ENCODE data around the gene MAPK12. TPM values are rescaled to one million over a fixed set of nuclear protein-coding genes. Genes with fewer than 3 reads are reported as not detected.

MAPK12 gene
- total RNA-seq, 1 donor from 2014 or later: 63.3 TPM

- peaks cover 12% of the 10 kb centered on the region for H3K36me3 Mint-ChIP-seq
- no peaks in the 10 kb centered on the region for H3K27me3 Mint-ChIP-seq (ENCODE audit: low read depth)
- H3K27ac Mint-ChIP-seq: no peak overlapping the region
- TF ChIP-seq, protein P1, sequence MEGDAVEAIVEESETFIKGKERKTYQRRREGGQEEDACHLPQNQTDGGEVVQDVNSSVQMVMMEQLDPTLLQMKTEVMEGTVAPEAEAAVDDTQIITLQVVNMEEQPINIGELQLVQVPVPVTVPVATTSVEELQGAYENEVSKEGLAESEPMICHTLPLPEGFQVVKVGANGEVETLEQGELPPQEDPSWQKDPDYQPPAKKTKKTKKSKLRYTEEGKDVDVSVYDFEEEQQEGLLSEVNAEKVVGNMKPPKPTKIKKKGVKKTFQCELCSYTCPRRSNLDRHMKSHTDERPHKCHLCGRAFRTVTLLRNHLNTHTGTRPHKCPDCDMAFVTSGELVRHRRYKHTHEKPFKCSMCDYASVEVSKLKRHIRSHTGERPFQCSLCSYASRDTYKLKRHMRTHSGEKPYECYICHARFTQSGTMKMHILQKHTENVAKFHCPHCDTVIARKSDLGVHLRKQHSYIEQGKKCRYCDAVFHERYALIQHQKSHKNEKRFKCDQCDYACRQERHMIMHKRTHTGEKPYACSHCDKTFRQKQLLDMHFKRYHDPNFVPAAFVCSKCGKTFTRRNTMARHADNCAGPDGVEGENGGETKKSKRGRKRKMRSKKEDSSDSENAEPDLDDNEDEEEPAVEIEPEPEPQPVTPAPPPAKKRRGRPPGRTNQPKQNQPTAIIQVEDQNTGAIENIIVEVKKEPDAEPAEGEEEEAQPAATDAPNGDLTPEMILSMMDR (IDR thresholded peaks at IDR 0.05; ENCODE audit: unreplicated experiment): no peak
- H3K4me1 Mint-ChIP-seq: no peaks in the 10 kb centered on the region
- no peak overlapping the region for H3K4me3 Mint-ChIP-seq
- no peaks in the 10 kb centered on the region for H3K9me3 Mint-ChIP-seq
- no peak for DNase-seq (ENCODE audit: low spot score in 2 of 2, unreplicated experiment in 2 of 2)
These were observed 32.1 kb downstream of the MAPK12 start for GRCh38 chr22:50229370-50229769.

DNA sequence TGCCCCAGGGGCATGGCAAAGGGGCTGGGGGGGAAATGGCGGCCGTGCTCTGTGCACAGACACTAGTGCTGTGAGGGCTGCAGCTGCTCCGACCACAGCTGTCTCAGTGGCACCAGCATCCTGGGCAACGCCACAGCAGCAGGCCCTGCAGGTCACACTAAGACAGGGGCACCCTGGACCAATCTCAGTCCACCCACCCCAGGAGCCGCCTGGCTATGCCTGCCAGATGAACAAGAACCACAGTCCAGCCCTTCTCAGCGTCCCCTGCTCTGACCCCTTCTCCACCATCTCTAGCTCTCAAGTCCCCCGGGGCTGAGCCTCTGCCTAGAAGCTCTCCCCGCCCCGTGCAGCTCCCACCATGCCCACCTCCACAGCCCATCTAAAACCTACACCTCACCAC, 33.1 kb downstream of the MAPK12 start:
- Mint-ChIP-seq H3K27me3 (ENCODE audit: low read depth) (no peaks in the 10 kb centered on the region), H3K4me1 (no peaks in the 10 kb centered on the region), H3K4me3 (no peak overlapping the region), H3K36me3 (peaks cover 16% of the 10 kb centered on the region), H3K9me3 (no peaks in the 10 kb centered on the region), H3K27ac (no peak overlapping the region)
- DNase-seq (ENCODE audit: low spot score in 2 of 2, unreplicated experiment in 2 of 2): no peak
- TF ChIP-seq, protein P1 (IDR thresholded peaks at IDR 0.05; ENCODE audit: unreplicated experiment): no peak

DNA sequence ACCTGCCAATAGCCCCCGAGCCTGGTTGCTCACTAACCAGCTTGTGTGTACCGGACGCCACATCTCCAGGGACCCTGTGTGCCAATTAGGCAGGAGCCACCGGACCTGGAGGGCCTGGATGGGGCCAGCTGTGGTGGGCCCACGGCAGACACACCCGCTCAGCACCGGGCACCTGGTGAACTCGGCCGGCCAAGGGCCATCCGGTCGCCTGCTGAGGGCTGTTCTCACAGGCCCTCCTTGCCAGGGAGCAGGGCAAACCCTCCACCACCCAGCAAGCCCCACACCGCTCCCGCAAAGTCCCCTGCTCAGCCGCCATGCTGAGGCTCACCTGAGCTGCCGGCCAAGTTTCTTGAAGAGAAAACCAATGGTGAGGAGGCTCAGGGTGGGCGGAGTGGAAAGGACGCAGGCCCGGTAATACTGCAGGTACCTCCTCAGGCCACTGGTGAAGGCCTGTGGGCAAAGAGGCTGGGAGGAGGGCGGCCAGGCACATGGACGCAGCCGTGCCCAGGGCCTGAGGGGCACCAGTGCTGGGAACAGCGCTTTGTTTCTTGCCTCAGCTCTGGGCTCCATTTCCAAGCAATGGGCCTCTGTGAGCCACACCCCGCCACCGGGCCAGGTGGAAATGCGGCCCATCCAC, 33.8 kb downstream of the MAPK12 start:
- Mint-ChIP-seq H3K4me1 (no peaks in the 10 kb centered on the region), H3K27ac (no peak overlapping the region), H3K4me3 (no peak overlapping the region), H3K9me3 (no peaks in the 10 kb centered on the region), H3K36me3 (peaks cover 21% of the 10 kb centered on the region), H3K27me3 (ENCODE audit: low read depth) (no peaks in the 10 kb centered on the region)
- DNase-seq (ENCODE audit: low spot score in 2 of 2, unreplicated experiment in 2 of 2): no peak
- TF ChIP-seq, protein P1 (IDR thresholded peaks at IDR 0.05; ENCODE audit: unreplicated experiment): no peak

DNA sequence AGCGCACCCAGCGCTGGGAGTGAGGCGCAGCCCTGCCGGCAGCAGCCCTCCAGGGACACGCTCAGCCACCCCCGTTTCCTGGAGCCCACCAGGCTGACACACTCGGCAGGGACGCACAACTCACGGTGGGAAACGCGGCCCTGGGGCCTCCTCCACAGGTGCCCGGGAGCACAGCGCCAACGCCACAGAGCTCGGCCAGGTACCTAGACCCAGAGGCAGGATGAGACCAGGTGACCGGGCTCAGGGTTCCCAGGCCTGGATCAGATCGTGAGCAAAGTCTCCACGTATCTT, 34.7 kb downstream of the MAPK12 start:
- Mint-ChIP-seq H3K9me3 (no peaks in the 10 kb centered on the region), H3K4me3 (no peak overlapping the region), H3K4me1 (no peaks in the 10 kb centered on the region), H3K27ac (no peak overlapping the region), H3K27me3 (ENCODE audit: low read depth) (no peaks in the 10 kb centered on the region), H3K36me3 (peaks cover 21% of the 10 kb centered on the region)
- TF ChIP-seq, protein P1 (IDR thresholded peaks at IDR 0.05; ENCODE audit: unreplicated experiment): no peak
- DNase-seq (ENCODE audit: low spot score in 2 of 2, unreplicated experiment in 2 of 2): no peak

DNA sequence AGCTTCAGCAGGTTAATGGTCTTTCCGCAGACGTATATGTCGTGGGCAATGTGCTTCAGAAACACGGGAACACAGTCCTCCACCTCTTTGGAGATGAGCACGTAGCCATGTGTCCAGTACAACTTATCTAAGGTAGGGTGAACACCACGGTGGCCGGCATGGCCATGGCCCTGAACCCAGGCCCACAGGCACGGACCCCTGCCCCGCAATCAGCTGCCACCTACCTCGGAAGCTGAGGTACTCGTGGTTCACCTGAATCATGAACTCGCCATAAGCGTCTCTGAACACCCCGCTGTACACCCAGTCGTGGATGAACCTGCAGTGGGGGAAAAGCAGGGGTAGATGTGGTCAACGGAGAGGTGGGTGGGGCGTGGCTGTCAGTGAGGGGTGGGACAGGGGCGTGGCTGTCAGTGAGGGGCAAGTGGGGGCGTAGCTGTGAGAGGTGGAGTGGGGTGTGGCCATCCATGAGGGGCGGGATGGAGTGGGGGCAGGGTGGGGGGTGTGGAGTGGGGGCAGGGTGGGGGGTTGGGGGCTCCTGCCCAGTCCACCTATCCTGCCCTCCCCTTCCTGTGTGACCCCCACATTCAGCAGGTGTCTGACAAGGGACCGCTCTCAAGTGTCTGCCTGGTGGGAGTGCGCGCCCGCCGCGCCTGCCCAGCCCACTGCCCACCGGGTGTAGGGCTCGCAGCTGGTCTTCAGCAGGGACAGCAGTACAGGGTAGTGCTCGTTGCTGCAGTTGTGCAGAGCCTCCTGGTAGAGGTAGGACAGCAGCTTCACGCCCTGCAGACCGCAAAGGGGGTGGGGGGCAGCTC, 35.2 kb downstream of the MAPK12 start:
- Mint-ChIP-seq H3K4me1 (no peaks in the 10 kb centered on the region), H3K4me3 (no peak overlapping the region), H3K27me3 (ENCODE audit: low read depth) (no peaks in the 10 kb centered on the region), H3K36me3 (peaks cover 21% of the 10 kb centered on the region), H3K27ac (no peak overlapping the region), H3K9me3 (no peaks in the 10 kb centered on the region)
- TF ChIP-seq, protein P1 (IDR thresholded peaks at IDR 0.05; ENCODE audit: unreplicated experiment): no peak
- no peak for DNase-seq (ENCODE audit: low spot score in 2 of 2, unreplicated experiment in 2 of 2)
